GM23338 (cell line): ENCODE data around the gene RPL29. TPM values are rescaled to one million over a fixed set of nuclear protein-coding genes. Genes with fewer than 3 reads are reported as not detected.

ENCODE experiments used
- ATAC-seq: fragments of 200-7000 bp; cut with Tn5 transposase; 3 replicates; pipeline ENCODE4 v1.9.1; 2020
- DNase-seq: peaks from one replicate; pipeline ENCODE4 v3.0.0-alpha.2; 2015; ENCODE audit warnings: low spot score
- H2AFZ ChIP-seq: fragments of 200-600 bp; sonication (generic); 2 replicates; pipeline ENCODE4 v1.8.0; 2016; ENCODE audit warnings: antibody characterized with exemption, mild to moderate bottlenecking, moderate library complexity
- H3F3A ChIP-seq: fragments of 200-600 bp; sonication (generic); replicated peaks from 2 replicates; pipeline ENCODE4 v1.8.0; 2017; ENCODE audit warnings: antibody characterized with exemption, mixed run types, low read depth
- H3K27ac ChIP-seq: fragments of 200-600 bp; sonication (generic); 2 replicates; pipeline ENCODE4 v1.6.1; 2016; ENCODE audit warnings: low read depth
- H3K27me3 ChIP-seq: fragments of 200-600 bp; sonication (generic); 2 replicates; pipeline ENCODE4 v1.8.0; 2016; ENCODE audit warnings: mild to moderate bottlenecking, mixed run types, moderate library complexity; ENCODE audit not compliant: insufficient read depth
- H3K36me3 ChIP-seq: fragments of 200-600 bp; sonication (generic); 2 replicates; pipeline ENCODE4 v1.8.0; 2016; ENCODE audit warnings: mild to moderate bottlenecking; ENCODE audit not compliant: insufficient read depth
- H3K4me1 ChIP-seq: fragments of 200-600 bp; sonication (generic); 2 replicates; pipeline ENCODE4 v1.8.0; 2016; ENCODE audit warnings: mild to moderate bottlenecking, moderate library complexity; ENCODE audit not compliant: insufficient read depth
- H3K4me2 ChIP-seq: fragments of 200-600 bp; sonication (generic); 2 replicates; pipeline ENCODE4 v1.7.1; 2017; ENCODE audit warnings: mixed run types
- H3K4me3 ChIP-seq: fragments of 200-600 bp; sonication (generic); 2 replicates; pipeline ENCODE4 v1.6.1; 2016; ENCODE audit warnings: mixed run types
- H3K79me2 ChIP-seq: fragments of 200-600 bp; sonication (generic); replicated peaks from 2 replicates; pipeline ENCODE4 v1.8.0; 2017; ENCODE audit warnings: mild to moderate bottlenecking; ENCODE audit not compliant: insufficient read depth
- H3K9me2 ChIP-seq: fragments of 200-600 bp; sonication (generic); 2 replicates; pipeline ENCODE4 v1.8.0; 2017; ENCODE audit not compliant: insufficient read depth
- H4K20me1 ChIP-seq: fragments of 200-600 bp; sonication (generic); replicated peaks from 2 replicates; pipeline ENCODE4 v1.8.0; 2017; ENCODE audit warnings: mild to moderate bottlenecking; ENCODE audit not compliant: insufficient read depth
- H3K27ac Mint-ChIP-seq: 2 replicates; pipeline ENCODE4 v1.8.0; 2020; ENCODE audit warnings: inconsistent platforms, mild to moderate bottlenecking, moderate library complexity, mixed read lengths
- H3K27me3 Mint-ChIP-seq: 3 replicates; pipeline ENCODE4 v1.8.0; 2022; ENCODE audit warnings: low read depth, mild to moderate bottlenecking, moderate library complexity, mixed read lengths, inconsistent platforms; ENCODE audit not compliant: insufficient read depth, poor library complexity
- H3K36me3 Mint-ChIP-seq: 3 replicates; pipeline ENCODE4 v1.8.0; 2021; ENCODE audit warnings: low read depth, mild to moderate bottlenecking, inconsistent platforms, moderate library complexity, mixed read lengths
- H3K4me1 Mint-ChIP-seq: 3 replicates; pipeline ENCODE4 v1.8.0; 2020; ENCODE audit warnings: mild to moderate bottlenecking, inconsistent platforms, mixed read lengths
- H3K4me3 Mint-ChIP-seq: 3 replicates; pipeline ENCODE4 v1.8.0; 2021; ENCODE audit warnings: moderate library complexity, mild to moderate bottlenecking, inconsistent platforms, mixed read lengths
- H3K9me3 Mint-ChIP-seq: 3 replicates; pipeline ENCODE4 v1.8.0; 2020; ENCODE audit warnings: moderate library complexity, mild to moderate bottlenecking, inconsistent platforms, mixed read lengths
- CREB1 ChIP-seq: fragments of 250-450 bp; sonication (Bioruptor Pico); IDR thresholded peaks from 2 replicates; pipeline ENCODE4 v1.5.0; 2020; ENCODE audit warnings: low read depth, mild to moderate bottlenecking, moderate library complexity
- EZH2 ChIP-seq: fragments of 200-600 bp; sonication (generic); IDR thresholded peaks from one replicate; pipeline ENCODE4 v1.8.0; 2017; ENCODE audit warnings: antibody characterized with exemption, mild to moderate bottlenecking, low read depth; ENCODE audit not compliant: unreplicated experiment
- EZH2phosphoT487 ChIP-seq: fragments of 200-600 bp; sonication (generic); IDR thresholded peaks from one replicate; pipeline ENCODE4 v1.8.1; 2018; ENCODE audit warnings: antibody characterized with exemption; ENCODE audit not compliant: unreplicated experiment
- JUNB ChIP-seq: IDR thresholded peaks from one replicate; pipeline ENCODE4 v1.6.1; 2016; ENCODE audit warnings: antibody characterized with exemption; ENCODE audit not compliant: unreplicated experiment
- NANOG ChIP-seq: IDR thresholded peaks from 2 replicates; pipeline ENCODE4 v1.6.1; 2016; ENCODE audit warnings: antibody characterized with exemption, borderline replicate concordance
- POLR2AphosphoS5 ChIP-seq: IDR thresholded peaks from 2 replicates; pipeline ENCODE4 v1.6.1; 2016; ENCODE audit warnings: antibody characterized with exemption, low read depth
- REST ChIP-seq: IDR thresholded peaks from one replicate; pipeline ENCODE4 v1.6.1; 2018; ENCODE audit warnings: antibody characterized with exemption; ENCODE audit not compliant: unreplicated experiment
- STAT1 ChIP-seq: IDR thresholded peaks from one replicate; pipeline ENCODE4 v1.6.1; 2016; ENCODE audit warnings: antibody characterized with exemption; ENCODE audit not compliant: unreplicated experiment
- ZNF114 ChIP-seq: fragments of 250-450 bp; sonication (Bioruptor Pico); IDR thresholded peaks from 2 replicates; pipeline ENCODE4 v1.5.0; 2020; ENCODE audit warnings: mild to moderate bottlenecking, moderate library complexity
- polyA plus RNA-seq: library from polyadenylated mRNA; unstranded; fragments of >200 nt; fragmentation: Nextera tagmentation; extraction: Ambion mirVana; gene quantifications from 2 replicates; pipeline ENCODE4 v1.2.1, GENCODE V29; 2016
- total RNA-seq: library from RNA; depleted of rRNA; stranded (reverse); fragments of >200 nt; shearing (Covaris generic); gene quantifications from 2 replicates; pipeline ENCODE4 v1.2.3, GENCODE V29; 2014
- TF ChIP-seq, protein P1 (sequence below): fragments of 250-450 bp; sonication (Bioruptor Pico); IDR thresholded peaks from 2 replicates; pipeline ENCODE4 v1.5.0; 2020; ENCODE audit warnings: mild to moderate bottlenecking, moderate library complexity
- TF ChIP-seq, protein P2 (sequence below): IDR thresholded peaks from 2 replicates; pipeline ENCODE4 v1.6.1; 2016; ENCODE audit warnings: antibody characterized with exemption

Gene RPL29
- total and polyA plus RNA-seq, 2 experiments from 2014 or later, result 1,471 to 1,864 TPM

DNA sequence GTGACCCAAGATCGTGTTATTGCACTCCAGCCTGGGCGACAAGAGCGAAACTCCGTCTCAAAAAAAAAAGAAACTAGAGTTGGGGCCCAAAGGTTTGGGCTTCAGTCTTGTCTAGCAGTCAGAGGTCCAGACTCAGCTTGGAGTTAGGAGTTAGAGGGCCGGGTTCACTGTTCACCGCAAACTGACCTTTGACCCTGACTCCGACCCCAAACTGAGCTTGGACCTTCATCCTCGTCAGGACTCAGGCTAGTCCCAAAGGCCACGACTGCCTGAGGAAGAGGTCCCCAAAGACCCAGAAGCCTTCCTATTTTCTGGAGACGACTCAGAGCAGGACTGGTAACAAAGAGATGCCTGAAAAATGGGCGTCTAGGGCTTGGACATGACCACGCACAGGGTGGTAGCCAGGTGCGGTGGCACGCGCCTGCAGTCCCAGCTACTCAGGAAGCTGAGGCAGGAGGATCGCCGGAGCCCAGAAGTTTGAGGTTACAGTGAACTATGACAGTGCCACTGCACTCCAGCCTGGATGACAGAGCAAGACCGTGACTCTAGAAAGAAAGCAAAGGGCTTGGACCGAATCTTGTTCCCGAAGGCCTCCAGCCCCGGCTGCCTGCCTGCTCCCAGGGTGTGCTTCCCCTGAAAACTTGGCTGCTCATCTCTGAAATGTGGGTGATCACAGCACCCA, 22.8 kb upstream of the RPL29 start:
- no peak for ATAC-seq
- no peaks in the 10 kb centered on the region for H3K79me2 ChIP-seq
- no peaks in the 10 kb centered on the region for H4K20me1 ChIP-seq
- H3K4me3 Mint-ChIP-seq, result no peak overlapping the region
- no peak overlapping the region for H3K27ac Mint-ChIP-seq
- no peaks in the 10 kb centered on the region for H3F3A ChIP-seq
- H3K36me3 ChIP-seq, result no peaks in the 10 kb centered on the region
- H2AFZ ChIP-seq, result no peak overlapping the region
- no peak for TF ChIP-seq NANOG
- no peak for TF ChIP-seq CREB1 (CRISPR knock-in tag)
- no peak for TF ChIP-seq STAT1
- TF ChIP-seq JUNB, result no peak
- H3K9me3 Mint-ChIP-seq, result no peaks in the 10 kb centered on the region
- H3K36me3 Mint-ChIP-seq, result no peaks in the 10 kb centered on the region
- H3K9me2 ChIP-seq, result no peaks in the 10 kb centered on the region
- H3K4me1 ChIP-seq, result peaks cover 3% of the 10 kb centered on the region; the same call in 1 of the 2 replicates
- peaks cover 18% of the 10 kb centered on the region for H3K4me1 Mint-ChIP-seq
- H3K27me3 Mint-ChIP-seq, result peaks cover 16% of the 10 kb centered on the region
- no peak overlapping the region for H3K4me2 ChIP-seq
- no peaks in the 10 kb centered on the region for H3K27me3 ChIP-seq
- H3K4me3 ChIP-seq, result no peak overlapping the region
- DNase-seq, result no peak
- H3K27ac ChIP-seq, result no peak overlapping the region

DNA sequence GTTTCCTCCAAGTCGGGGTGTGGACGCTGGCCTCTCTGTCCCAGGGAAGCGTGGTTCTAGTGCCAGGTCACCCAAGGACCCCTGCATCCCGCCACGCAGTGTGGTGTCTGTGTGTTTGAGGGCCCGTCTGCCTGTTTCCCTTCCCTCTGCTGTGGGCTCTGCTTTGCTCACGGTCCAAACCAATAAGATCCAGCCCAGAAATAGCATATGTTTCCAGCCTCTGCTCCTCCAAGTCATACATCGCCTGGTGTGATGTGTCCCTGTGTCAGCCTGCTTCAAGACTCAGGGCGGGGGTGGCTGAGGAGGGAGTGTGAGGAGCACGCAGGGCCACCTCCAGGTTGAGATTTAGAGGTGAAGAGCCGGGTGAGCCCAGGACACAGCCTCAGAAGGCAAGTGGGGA, 21.9 kb upstream of the RPL29 start:
- no peak overlapping the region for H3K27ac ChIP-seq
- no peaks in the 10 kb centered on the region for H3K27me3 ChIP-seq
- H3K79me2 ChIP-seq, result no peaks in the 10 kb centered on the region
- peaks cover 10% of the 10 kb centered on the region for H3K4me1 Mint-ChIP-seq
- H3K4me3 Mint-ChIP-seq, result no peak overlapping the region
- no peaks in the 10 kb centered on the region for H4K20me1 ChIP-seq
- DNase-seq (no peak), ATAC-seq (no peak)
- no peak overlapping the region for H3K27ac Mint-ChIP-seq
- H3F3A ChIP-seq, result no peaks in the 10 kb centered on the region
- H3K4me1 ChIP-seq, result no peaks in the 10 kb centered on the region
- H3K36me3 Mint-ChIP-seq, result no peaks in the 10 kb centered on the region
- H3K4me3 ChIP-seq, result no peak overlapping the region
- H3K4me2 ChIP-seq, result no peak overlapping the region
- no peaks in the 10 kb centered on the region for H3K36me3 ChIP-seq
- peaks cover 17% of the 10 kb centered on the region for H3K27me3 Mint-ChIP-seq
- H2AFZ ChIP-seq, result no peak overlapping the region
- H3K9me2 ChIP-seq, result no peaks in the 10 kb centered on the region
- H3K9me3 Mint-ChIP-seq, result no peaks in the 10 kb centered on the region
- no peak for TF ChIP-seq JUNB
- TF ChIP-seq EZH2, result no peak
- no peak for TF ChIP-seq POLR2AphosphoS5
- no peak for TF ChIP-seq REST
- TF ChIP-seq, protein P1, sequence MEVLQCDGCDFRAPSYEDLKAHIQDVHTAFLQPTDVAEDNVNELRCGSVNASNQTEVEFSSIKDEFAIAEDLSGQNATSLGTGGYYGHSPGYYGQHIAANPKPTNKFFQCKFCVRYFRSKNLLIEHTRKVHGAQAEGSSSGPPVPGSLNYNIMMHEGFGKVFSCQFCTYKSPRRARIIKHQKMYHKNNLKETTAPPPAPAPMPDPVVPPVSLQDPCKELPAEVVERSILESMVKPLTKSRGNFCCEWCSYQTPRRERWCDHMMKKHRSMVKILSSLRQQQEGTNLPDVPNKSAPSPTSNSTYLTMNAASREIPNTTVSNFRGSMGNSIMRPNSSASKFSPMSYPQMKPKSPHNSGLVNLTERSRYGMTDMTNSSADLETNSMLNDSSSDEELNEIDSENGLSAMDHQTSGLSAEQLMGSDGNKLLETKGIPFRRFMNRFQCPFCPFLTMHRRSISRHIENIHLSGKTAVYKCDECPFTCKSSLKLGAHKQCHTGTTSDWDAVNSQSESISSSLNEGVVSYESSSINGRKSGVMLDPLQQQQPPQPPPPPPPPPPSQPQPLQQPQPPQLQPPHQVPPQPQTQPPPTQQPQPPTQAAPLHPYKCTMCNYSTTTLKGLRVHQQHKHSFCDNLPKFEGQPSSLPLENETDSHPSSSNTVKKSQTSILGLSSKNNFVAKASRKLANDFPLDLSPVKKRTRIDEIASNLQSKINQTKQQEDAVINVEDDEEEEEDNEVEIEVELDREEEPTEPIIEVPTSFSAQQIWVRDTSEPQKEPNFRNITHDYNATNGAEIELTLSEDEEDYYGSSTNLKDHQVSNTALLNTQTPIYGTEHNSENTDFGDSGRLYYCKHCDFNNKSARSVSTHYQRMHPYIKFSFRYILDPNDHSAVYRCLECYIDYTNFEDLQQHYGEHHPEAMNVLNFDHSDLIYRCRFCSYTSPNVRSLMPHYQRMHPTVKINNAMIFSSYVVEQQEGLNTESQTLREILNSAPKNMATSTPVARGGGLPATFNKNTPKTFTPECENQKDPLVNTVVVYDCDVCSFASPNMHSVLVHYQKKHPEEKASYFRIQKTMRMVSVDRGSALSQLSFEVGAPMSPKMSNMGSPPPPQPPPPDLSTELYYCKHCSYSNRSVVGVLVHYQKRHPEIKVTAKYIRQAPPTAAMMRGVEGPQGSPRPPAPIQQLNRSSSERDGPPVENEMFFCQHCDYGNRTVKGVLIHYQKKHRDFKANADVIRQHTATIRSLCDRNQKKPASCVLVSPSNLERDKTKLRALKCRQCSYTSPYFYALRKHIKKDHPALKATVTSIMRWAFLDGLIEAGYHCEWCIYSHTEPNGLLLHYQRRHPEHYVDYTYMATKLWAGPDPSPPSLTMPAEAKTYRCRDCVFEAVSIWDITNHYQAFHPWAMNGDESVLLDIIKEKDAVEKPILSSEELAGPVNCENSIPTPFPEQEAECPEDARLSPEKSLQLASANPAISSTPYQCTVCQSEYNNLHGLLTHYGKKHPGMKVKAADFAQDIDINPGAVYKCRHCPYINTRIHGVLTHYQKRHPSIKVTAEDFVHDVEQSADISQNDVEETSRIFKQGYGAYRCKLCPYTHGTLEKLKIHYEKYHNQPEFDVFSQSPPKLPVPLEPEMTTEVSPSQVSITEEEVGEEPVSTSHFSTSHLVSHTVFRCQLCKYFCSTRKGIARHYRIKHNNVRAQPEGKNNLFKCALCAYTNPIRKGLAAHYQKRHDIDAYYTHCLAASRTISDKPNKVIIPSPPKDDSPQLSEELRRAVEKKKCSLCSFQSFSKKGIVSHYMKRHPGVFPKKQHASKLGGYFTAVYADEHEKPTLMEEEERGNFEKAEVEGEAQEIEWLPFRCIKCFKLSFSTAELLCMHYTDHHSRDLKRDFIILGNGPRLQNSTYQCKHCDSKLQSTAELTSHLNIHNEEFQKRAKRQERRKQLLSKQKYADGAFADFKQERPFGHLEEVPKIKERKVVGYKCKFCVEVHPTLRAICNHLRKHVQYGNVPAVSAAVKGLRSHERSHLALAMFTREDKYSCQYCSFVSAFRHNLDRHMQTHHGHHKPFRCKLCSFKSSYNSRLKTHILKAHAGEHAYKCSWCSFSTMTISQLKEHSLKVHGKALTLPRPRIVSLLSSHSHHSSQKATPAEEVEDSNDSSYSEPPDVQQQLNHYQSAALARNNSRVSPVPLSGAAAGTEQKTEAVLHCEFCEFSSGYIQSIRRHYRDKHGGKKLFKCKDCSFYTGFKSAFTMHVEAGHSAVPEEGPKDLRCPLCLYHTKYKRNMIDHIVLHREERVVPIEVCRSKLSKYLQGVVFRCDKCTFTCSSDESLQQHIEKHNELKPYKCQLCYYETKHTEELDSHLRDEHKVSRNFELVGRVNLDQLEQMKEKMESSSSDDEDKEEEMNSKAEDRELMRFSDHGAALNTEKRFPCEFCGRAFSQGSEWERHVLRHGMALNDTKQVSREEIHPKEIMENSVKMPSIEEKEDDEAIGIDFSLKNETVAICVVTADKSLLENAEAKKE (CRISPR knock-in tag), result no peak
- TF ChIP-seq, protein P2, sequence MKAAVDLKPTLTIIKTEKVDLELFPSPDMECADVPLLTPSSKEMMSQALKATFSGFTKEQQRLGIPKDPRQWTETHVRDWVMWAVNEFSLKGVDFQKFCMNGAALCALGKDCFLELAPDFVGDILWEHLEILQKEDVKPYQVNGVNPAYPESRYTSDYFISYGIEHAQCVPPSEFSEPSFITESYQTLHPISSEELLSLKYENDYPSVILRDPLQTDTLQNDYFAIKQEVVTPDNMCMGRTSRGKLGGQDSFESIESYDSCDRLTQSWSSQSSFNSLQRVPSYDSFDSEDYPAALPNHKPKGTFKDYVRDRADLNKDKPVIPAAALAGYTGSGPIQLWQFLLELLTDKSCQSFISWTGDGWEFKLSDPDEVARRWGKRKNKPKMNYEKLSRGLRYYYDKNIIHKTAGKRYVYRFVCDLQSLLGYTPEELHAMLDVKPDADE, result no peak
- no peak for TF ChIP-seq ZNF114 (CRISPR knock-in tag)
- TF ChIP-seq EZH2phosphoT487, result no peak
- TF ChIP-seq NANOG, result no peak
